Sciatic nerve (tissue), 2 donors: ENCODE results near the gene SPAAR. TPM values are rescaled to one million over a fixed set of nuclear protein-coding genes. Genes with fewer than 3 reads are reported as not detected.
A peak's percentile ranks its signal among the peaks of the same experiment; 100 is the strongest.
"Not testable (repeated sequence)": the region's sequence is repeated elsewhere in the genome, so short reads cannot be mapped to it uniquely, and the experiment has no call there.

Source experiments
- ATAC-seq: fragments of 200-7000 bp; cut with Tn5 transposase; one replicate; pipeline ENCODE4 v1.9.1; 2020; ENCODE audit warnings: mild to moderate bottlenecking, moderate library complexity
- DNase-seq: peaks from one replicate; pipeline ENCODE4 v3.0.0-alpha.2; 2020; ENCODE audit warnings: low spot score
- intact Hi-C: fragments of 100-400 bp; cut with DNase I; formaldehyde crosslinking; loops from one replicate; pipeline ENCODE4 v1.14.2; 2022
- total RNA-seq: library from RNA; stranded (reverse); fragmentation: NEBNext Ultra II Directional; extraction: Animal tissue kit (Norgen Biotek cat#: 25700); gene quantifications from one replicate; pipeline ENCODE4 v1.2.1, GENCODE V29; 2021
- donor health status: DM: no; HTN: no; CAD: no.
- donor health status: DM: no; HTN: no; CAD: no.

Gene SPAAR
- total RNA-seq, 1 donor from 2014 or later, result 5.8 TPM

- ATAC-seq (no peak), DNase-seq (no peak)
- intact Hi-C loops, result no loop called here
Observed at GRCh38 chr9:35898337-35898736, 11.0 kb upstream of the SPAAR start.

GRCh38 chr9:35899021-35899420, 10.3 kb upstream of the SPAAR start:
- no peak for DNase-seq
- no peak for ATAC-seq
- intact Hi-C loops, result no loop called here

GRCh38 chr9:35903049-35903448, 6.2 kb upstream of the SPAAR start:
- ATAC-seq (no peak), DNase-seq (no peak)
- intact Hi-C loops, result no loop called here

- ATAC-seq (no peak), DNase-seq (no peak)
- intact Hi-C loops, result no loop called here
Observed at GRCh38 chr9:35904338-35904737, 5.0 kb upstream of the SPAAR start.

- DNase-seq (no peak), ATAC-seq (no peak)
- intact Hi-C loops, result no loop called here
Observed at GRCh38 chr9:35905051-35905781, 4.1 kb upstream of the SPAAR start.

- intact Hi-C loops, result no loop called here
- ATAC-seq (peak; percentile 74), DNase-seq (peak; percentile 95)
Observed at GRCh38 chr9:35905912-35906679, 3.2 kb upstream of the SPAAR start, which contains the start of gene HRCT1. Gene HRCT1, plus strand, starts transcription at chr9:35906202. Its CDS starts 86 bp downstream, at chr9:35906288.

GRCh38 chr9:35906923-35907699, 2.2 kb upstream of the SPAAR start:
- ATAC-seq (peak; percentile 82), DNase-seq (no peak)
- intact Hi-C loops, result no loop called here

- intact Hi-C loops, result no loop called here
Observed at GRCh38 chr9:35907711-35908503, 1.4 kb upstream of the SPAAR start.

GRCh38 chr9:35908504-35909125, 675 bp upstream of the SPAAR start:
- no peak for DNase-seq
- intact Hi-C loops, result no loop called here
- ATAC-seq, result peak; percentile 14

More at GRCh38 chr9:35907711-35908503, 1.4 kb upstream of the SPAAR start:
- DNase-seq (peak; percentile 88), ATAC-seq (peak; percentile 80)

- intact Hi-C loops, result no loop called here
- DNase-seq, result no peak
- no peak for ATAC-seq
Observed at GRCh38 chr9:35909687-35910612, 660 bp downstream of the SPAAR start.

- intact Hi-C loops, result no loop called here
- ATAC-seq, result no peak
- DNase-seq, result no peak
Observed at GRCh38 chr9:35910613-35911359, 1.5 kb downstream of the SPAAR start.

- no peak for ATAC-seq
- DNase-seq, result no peak
- intact Hi-C loops, result no loop called here
Observed at GRCh38 chr9:35911690-35912089, 2.4 kb downstream of the SPAAR start.

GRCh38 chr9:35912791-35913400, 3.6 kb downstream of the SPAAR start:
- intact Hi-C loops, result no loop called here
- ATAC-seq (no peak), DNase-seq (no peak)

- intact Hi-C loops, ATAC-seq, DNase-seq: not testable (repeated sequence)
Observed at GRCh38 chr9:35913429-35913828, 4.1 kb downstream of the SPAAR start.

GRCh38 chr9:35914301-35914807, 5.1 kb downstream of the SPAAR start:
- DNase-seq (no peak), ATAC-seq (peak; percentile 42)
- intact Hi-C loops, result no loop called here

- intact Hi-C loops, result no loop called here
- ATAC-seq (no peak), DNase-seq (no peak)
Observed at GRCh38 chr9:35915681-35916294, 6.5 kb downstream of the SPAAR start.
